ENCODE measurements around the gene SH3RF2. TPM values are rescaled to one million over a fixed set of nuclear protein-coding genes. Genes with fewer than 3 reads are reported as not detected.

The SH3RF2 gene
- total RNA-seq, 1 experiment from 2014 or later: not detected

DNA sequence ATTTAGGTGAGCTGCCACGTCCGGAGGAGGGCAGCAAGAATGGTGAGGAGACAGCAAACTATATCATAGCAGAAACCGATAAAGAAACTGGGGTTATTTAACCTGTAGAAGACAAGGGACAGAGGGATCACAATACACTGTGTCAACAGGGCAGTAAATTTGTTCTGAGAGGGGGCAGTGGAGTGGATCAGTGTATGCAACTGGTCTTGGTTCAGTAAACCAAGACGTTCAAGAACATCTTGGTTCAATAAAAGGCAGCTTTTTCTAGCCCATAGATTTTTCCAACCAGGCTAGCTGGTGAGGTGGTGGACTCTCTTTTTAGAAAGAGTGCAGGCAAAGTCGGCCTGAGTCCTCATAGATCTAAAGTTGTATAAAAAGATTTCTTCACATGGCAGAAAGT is 113.7 kb downstream of the SH3RF2 start:
- Histone ChIP-seq H3K9ac (ENCODE audit: low read length) (no peak overlapping the region), H3K9me3 (ENCODE audit: low read length) (no peaks in the 10 kb centered on the region), H3K27ac (ENCODE audit: low read length) (no peak overlapping the region), H3K4me3 (ENCODE audit: low read length) (no peak overlapping the region), H4K20me1 (ENCODE audit: insufficient read depth, low read depth, low read length) (no peaks in the 10 kb centered on the region), H3K9me2 (replicated peaks; ENCODE audit: insufficient read depth, low read length) (no peaks in the 10 kb centered on the region), H3K36me3 (ENCODE audit: insufficient read depth, low read length) (no peaks in the 10 kb centered on the region), H2AFZ (ENCODE audit: low read length) (no peak overlapping the region), H3K4me1 (ENCODE audit: low read length) (no peaks in the 10 kb centered on the region), H3K4me2 (ENCODE audit: low read depth, low read length, poor library complexity, severe bottlenecking) (no peak overlapping the region), H3K27me3 (ENCODE audit: low read length) (no peaks in the 10 kb centered on the region), H3K79me2 (ENCODE audit: low read length) (no peaks in the 10 kb centered on the region)
- no peak for DNase-seq

DNA sequence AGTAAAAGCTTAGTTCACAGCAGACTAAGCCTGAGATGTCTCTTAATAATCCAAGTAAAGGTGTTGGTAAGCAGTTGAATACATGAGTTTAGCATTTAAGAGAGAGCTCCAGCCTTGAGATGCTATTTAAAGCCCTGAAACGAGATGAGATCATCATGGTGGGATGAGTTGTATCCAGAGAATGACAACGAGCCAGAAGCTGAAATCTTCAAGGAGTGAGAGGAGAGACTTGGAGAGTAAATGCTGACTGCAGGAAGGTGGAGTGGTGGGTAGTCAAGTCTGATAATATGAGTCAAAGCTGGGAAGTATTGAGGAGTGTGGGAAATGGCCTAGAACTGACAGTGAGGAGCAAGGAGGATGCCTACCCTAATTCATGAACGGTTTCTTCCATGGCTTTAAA is 115.3 kb downstream of the SH3RF2 start:
- Histone ChIP-seq H3K4me1 (ENCODE audit: low read length) (no peaks in the 10 kb centered on the region), H3K79me2 (ENCODE audit: low read length) (no peaks in the 10 kb centered on the region), H4K20me1 (ENCODE audit: insufficient read depth, low read depth, low read length) (no peaks in the 10 kb centered on the region), H3K9me2 (replicated peaks; ENCODE audit: insufficient read depth, low read length) (no peaks in the 10 kb centered on the region), H2AFZ (ENCODE audit: low read length) (no peak overlapping the region), H3K36me3 (ENCODE audit: insufficient read depth, low read length) (no peaks in the 10 kb centered on the region), H3K4me3 (ENCODE audit: low read length) (no peak overlapping the region), H3K9ac (ENCODE audit: low read length) (no peak overlapping the region), H3K9me3 (ENCODE audit: low read length) (no peaks in the 10 kb centered on the region), H3K27me3 (ENCODE audit: low read length) (no peaks in the 10 kb centered on the region), H3K4me2 (ENCODE audit: low read depth, low read length, poor library complexity, severe bottlenecking) (no peak overlapping the region), H3K27ac (ENCODE audit: low read length) (no peak overlapping the region)
- DNase-seq: no peak

DNA sequence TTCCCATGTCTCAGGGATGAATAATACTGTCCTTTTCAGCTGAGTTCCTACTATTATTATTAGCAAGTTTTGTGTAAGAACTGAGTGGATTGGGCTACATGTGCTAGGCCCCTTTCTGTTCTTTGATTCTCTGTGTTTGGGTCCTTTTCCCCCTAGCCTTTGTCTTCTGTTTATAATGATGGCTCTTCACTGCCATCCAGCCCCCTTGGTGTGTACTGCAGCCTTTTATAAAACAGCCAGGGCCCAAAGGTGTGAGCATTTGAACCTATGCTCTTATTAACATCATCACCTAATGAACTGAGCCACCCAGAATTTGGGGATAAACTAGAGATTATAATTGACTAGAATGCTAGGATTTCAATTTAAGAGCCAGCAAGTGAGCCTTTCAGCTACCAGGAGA is 116.4 kb downstream of the SH3RF2 start:
- Histone ChIP-seq H4K20me1 (ENCODE audit: insufficient read depth, low read depth, low read length) (no peaks in the 10 kb centered on the region), H3K36me3 (ENCODE audit: insufficient read depth, low read length) (no peaks in the 10 kb centered on the region), H3K4me2 (ENCODE audit: low read depth, low read length, poor library complexity, severe bottlenecking) (no peak overlapping the region), H3K9ac (ENCODE audit: low read length) (no peak overlapping the region), H3K9me3 (ENCODE audit: low read length) (no peaks in the 10 kb centered on the region), H3K27me3 (ENCODE audit: low read length) (no peaks in the 10 kb centered on the region), H3K79me2 (ENCODE audit: low read length) (no peaks in the 10 kb centered on the region), H2AFZ (ENCODE audit: low read length) (no peak overlapping the region), H3K4me3 (ENCODE audit: low read length) (no peak overlapping the region), H3K4me1 (ENCODE audit: low read length) (no peaks in the 10 kb centered on the region), H3K27ac (ENCODE audit: low read length) (no peak overlapping the region), H3K9me2 (replicated peaks; ENCODE audit: insufficient read depth, low read length) (no peaks in the 10 kb centered on the region)
- peak; percentile 63 for DNase-seq

DNA sequence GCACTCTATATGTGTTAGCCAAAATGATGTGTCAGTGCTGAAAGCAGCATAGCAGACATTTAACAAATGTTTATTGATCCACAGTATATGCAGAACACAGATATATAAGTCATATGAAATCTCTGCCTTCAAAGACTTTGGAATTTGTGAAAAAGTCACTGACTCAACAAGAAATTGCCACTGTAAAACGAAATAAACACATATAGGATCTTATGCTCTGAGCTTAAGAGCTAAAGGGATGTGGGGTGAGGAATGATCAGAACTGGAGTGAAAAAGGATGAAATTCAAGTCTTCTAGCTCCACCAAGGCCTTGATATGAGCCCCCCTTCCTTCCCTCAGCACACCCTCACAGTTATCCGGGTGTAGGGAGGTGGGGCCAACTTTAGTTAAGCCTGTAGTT is 119.1 kb downstream of the SH3RF2 start:
- Histone ChIP-seq H4K20me1 (ENCODE audit: insufficient read depth, low read depth, low read length) (no peaks in the 10 kb centered on the region), H3K4me3 (ENCODE audit: low read length) (no peak overlapping the region), H3K27me3 (ENCODE audit: low read length) (no peaks in the 10 kb centered on the region), H3K9me3 (ENCODE audit: low read length) (no peaks in the 10 kb centered on the region), H2AFZ (ENCODE audit: low read length) (no peak overlapping the region), H3K36me3 (ENCODE audit: insufficient read depth, low read length) (no peaks in the 10 kb centered on the region), H3K9me2 (replicated peaks; ENCODE audit: insufficient read depth, low read length) (no peaks in the 10 kb centered on the region), H3K27ac (ENCODE audit: low read length) (no peak overlapping the region), H3K4me1 (ENCODE audit: low read length) (no peaks in the 10 kb centered on the region), H3K9ac (ENCODE audit: low read length) (no peak overlapping the region), H3K79me2 (ENCODE audit: low read length) (no peaks in the 10 kb centered on the region), H3K4me2 (ENCODE audit: low read depth, low read length, poor library complexity, severe bottlenecking) (no peak overlapping the region)
- DNase-seq: no peak

DNA sequence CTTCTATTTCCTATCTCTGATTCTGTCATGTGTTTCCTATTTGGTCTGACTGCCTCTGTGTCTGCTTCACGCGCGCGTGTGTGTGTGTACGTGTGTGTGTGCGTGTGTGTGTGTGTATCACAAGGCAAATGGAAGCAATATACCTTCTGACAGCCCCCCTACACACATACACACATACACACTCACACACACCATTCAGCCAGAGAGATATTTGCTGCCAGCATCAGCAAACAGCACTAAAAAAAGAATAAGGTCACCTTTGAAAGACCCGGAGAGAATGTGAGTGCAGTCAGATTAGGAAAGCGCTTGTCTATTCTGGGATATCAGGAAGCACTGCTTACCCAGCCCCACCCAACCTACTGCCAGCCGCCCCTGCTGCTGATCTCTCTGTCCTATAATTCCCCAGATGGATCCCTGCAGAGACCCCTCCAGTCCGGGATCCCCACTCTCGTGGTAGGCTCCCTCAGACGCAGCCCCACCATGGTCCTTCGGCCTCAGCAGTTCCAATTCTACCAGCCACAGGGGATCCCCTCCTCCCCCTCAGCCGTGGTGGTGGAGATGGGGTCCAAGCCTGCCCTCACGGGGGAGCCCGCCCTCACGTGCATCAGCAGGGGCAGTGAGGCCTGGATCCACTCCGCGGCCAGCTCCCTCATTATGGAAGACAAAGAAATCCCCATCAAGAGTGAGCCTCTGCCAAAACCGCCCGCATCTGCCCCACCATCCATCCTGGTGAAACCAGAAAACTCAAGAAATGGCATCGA is 123.3 kb downstream of the SH3RF2 start:
- Histone ChIP-seq H2AFZ (ENCODE audit: low read length) (no peak overlapping the region), H3K36me3 (ENCODE audit: insufficient read depth, low read length) (no peaks in the 10 kb centered on the region), H3K27ac (ENCODE audit: low read length) (no peak overlapping the region), H3K9me3 (ENCODE audit: low read length) (no peaks in the 10 kb centered on the region), H3K4me1 (ENCODE audit: low read length) (no peaks in the 10 kb centered on the region), H3K79me2 (ENCODE audit: low read length) (no peaks in the 10 kb centered on the region), H3K9ac (ENCODE audit: low read length) (no peak overlapping the region), H3K4me2 (ENCODE audit: low read depth, low read length, poor library complexity, severe bottlenecking) (no peak overlapping the region), H3K27me3 (ENCODE audit: low read length) (no peaks in the 10 kb centered on the region), H3K9me2 (replicated peaks; ENCODE audit: insufficient read depth, low read length) (no peaks in the 10 kb centered on the region), H4K20me1 (ENCODE audit: insufficient read depth, low read depth, low read length) (no peaks in the 10 kb centered on the region), H3K4me3 (ENCODE audit: low read length) (no peak overlapping the region)
- DNase-seq: no peak

DNA sequence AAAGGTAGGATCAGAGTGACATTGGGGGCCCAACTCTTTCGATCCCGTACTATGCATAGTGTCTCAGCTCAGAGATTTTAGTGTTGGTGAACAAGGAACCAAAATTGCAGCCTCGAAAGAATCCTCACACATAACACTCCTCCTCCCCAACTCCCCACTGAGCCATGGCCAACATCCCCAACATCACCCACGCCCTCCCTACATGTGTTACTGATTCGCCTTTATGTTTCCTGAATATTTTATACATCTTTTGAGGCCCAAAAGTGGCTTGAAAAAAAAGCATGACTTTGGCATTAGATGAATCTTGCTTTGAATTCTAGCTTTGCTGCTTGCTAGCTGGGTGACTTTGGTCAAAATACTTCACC is 123.8 kb downstream of the SH3RF2 start:
- Histone ChIP-seq H3K27ac (ENCODE audit: low read length) (no peak overlapping the region), H3K27me3 (ENCODE audit: low read length) (no peaks in the 10 kb centered on the region), H3K9ac (ENCODE audit: low read length) (no peak overlapping the region), H3K9me2 (replicated peaks; ENCODE audit: insufficient read depth, low read length) (no peaks in the 10 kb centered on the region), H3K79me2 (ENCODE audit: low read length) (no peaks in the 10 kb centered on the region), H3K9me3 (ENCODE audit: low read length) (no peaks in the 10 kb centered on the region), H3K4me3 (ENCODE audit: low read length) (no peak overlapping the region), H3K36me3 (ENCODE audit: insufficient read depth, low read length) (no peaks in the 10 kb centered on the region), H3K4me1 (ENCODE audit: low read length) (no peaks in the 10 kb centered on the region), H2AFZ (ENCODE audit: low read length) (no peak overlapping the region), H3K4me2 (ENCODE audit: low read depth, low read length, poor library complexity, severe bottlenecking) (no peak overlapping the region), H4K20me1 (ENCODE audit: insufficient read depth, low read depth, low read length) (no peaks in the 10 kb centered on the region)
- no peak for DNase-seq

DNA sequence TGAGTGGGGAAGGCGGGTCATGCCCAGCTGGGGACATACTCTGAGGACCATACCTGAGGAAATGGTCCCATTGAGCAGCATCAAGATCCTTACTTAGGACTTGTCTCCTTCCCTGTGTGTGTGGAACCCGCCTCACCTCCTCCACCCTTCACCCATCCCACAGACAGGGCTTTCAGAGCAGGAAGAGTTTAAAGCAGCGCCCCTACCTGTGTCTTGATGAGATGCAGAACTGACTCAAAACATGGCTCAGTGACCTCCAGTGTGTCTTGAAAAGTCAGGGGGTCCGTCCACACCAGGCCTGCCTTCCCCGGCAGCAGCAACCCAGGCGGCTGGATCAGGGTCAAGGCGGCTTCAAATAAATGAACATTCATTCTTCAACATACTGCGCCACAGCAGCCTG is 130.6 kb downstream of the SH3RF2 start:
- Histone ChIP-seq H3K79me2 (ENCODE audit: low read length) (no peaks in the 10 kb centered on the region), H3K36me3 (ENCODE audit: insufficient read depth, low read length) (no peaks in the 10 kb centered on the region), H3K4me3 (ENCODE audit: low read length) (no peak overlapping the region), H3K9me3 (ENCODE audit: low read length) (no peaks in the 10 kb centered on the region), H3K4me2 (ENCODE audit: low read depth, low read length, poor library complexity, severe bottlenecking) (no peak overlapping the region), H3K27ac (ENCODE audit: low read length) (no peak overlapping the region), H3K27me3 (ENCODE audit: low read length) (no peaks in the 10 kb centered on the region), H3K9me2 (replicated peaks; ENCODE audit: insufficient read depth, low read length) (no peaks in the 10 kb centered on the region), H3K4me1 (ENCODE audit: low read length) (no peaks in the 10 kb centered on the region), H3K9ac (ENCODE audit: low read length) (no peak overlapping the region), H4K20me1 (ENCODE audit: insufficient read depth, low read depth, low read length) (no peaks in the 10 kb centered on the region), H2AFZ (ENCODE audit: low read length) (no peak overlapping the region)
- no peak for DNase-seq

DNA sequence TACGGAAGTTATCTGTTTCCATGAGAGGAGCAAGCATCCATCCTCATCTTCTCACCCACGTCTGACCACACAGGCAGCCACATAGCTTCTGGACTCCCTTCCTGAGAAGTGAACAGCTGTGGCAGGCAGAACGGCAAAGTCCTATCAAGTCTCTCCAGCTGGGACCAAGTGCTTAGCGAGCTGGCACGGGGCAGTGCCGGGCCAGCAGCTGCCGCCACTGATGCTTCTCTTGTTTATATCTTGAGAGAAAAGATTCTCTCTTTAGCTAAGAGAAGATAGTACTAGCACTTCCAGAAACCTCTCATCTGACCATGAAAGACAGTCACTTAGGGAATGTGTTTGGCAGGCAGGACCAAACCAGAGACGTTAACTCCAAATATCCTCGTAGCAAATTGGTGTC is 131.8 kb downstream of the SH3RF2 start:
- Histone ChIP-seq H3K79me2 (ENCODE audit: low read length) (no peaks in the 10 kb centered on the region), H2AFZ (ENCODE audit: low read length) (no peak overlapping the region), H3K4me3 (ENCODE audit: low read length) (no peak overlapping the region), H3K9ac (ENCODE audit: low read length) (no peak overlapping the region), H3K9me3 (ENCODE audit: low read length) (no peaks in the 10 kb centered on the region), H3K36me3 (ENCODE audit: insufficient read depth, low read length) (no peaks in the 10 kb centered on the region), H3K27me3 (ENCODE audit: low read length) (no peaks in the 10 kb centered on the region), H3K9me2 (replicated peaks; ENCODE audit: insufficient read depth, low read length) (no peaks in the 10 kb centered on the region), H3K4me2 (ENCODE audit: low read depth, low read length, poor library complexity, severe bottlenecking) (no peak overlapping the region), H3K27ac (ENCODE audit: low read length) (no peak overlapping the region), H3K4me1 (ENCODE audit: low read length) (no peaks in the 10 kb centered on the region), H4K20me1 (ENCODE audit: insufficient read depth, low read depth, low read length) (no peaks in the 10 kb centered on the region)
- no peak for DNase-seq
